Neural progenitor cell (in vitro differentiated cells): ENCODE measurements around the gene LZTS3. TPM values are rescaled to one million over a fixed set of nuclear protein-coding genes. Genes with fewer than 3 reads are reported as not detected.

Source experiments
- DNase-seq: peaks from one replicate; pipeline ENCODE4 v3.0.0-alpha.2; 2016; ENCODE audit warnings: low spot score
- H2AFZ ChIP-seq: fragments of 200-600 bp; sonication (generic); replicated peaks from 2 replicates; pipeline ENCODE4 v1.6.1; 2016; ENCODE audit warnings: antibody characterized with exemption
- H3F3A ChIP-seq: fragments of 200-600 bp; sonication (generic); 2 replicates; pipeline ENCODE4 v1.6.1; 2016; ENCODE audit warnings: antibody characterized with exemption, low read depth
- H3K27ac ChIP-seq: fragments of 200-600 bp; sonication (generic); 2 replicates; pipeline ENCODE4 v1.5.1; 2016; ENCODE audit warnings: mild to moderate bottlenecking
- H3K27me3 ChIP-seq: fragments of 200-600 bp; sonication (generic); 2 replicates; pipeline ENCODE4 v1.6.1; 2016; ENCODE audit warnings: mild to moderate bottlenecking, moderate library complexity
- H3K36me3 ChIP-seq: fragments of 200-600 bp; sonication (generic); 2 replicates; pipeline ENCODE4 v1.5.1; 2016
- H3K4me1 ChIP-seq: fragments of 200-600 bp; sonication (generic); 2 replicates; pipeline ENCODE4 v1.6.1; 2016; ENCODE audit warnings: mixed run types
- H3K4me2 ChIP-seq: fragments of 200-600 bp; sonication (generic); 2 replicates; pipeline ENCODE4 v1.6.1; 2016
- H3K4me3 ChIP-seq: fragments of 200-600 bp; sonication (generic); 2 replicates; pipeline ENCODE4 v1.5.1; 2016
- H3K79me2 ChIP-seq: fragments of 200-600 bp; sonication (generic); 2 replicates; pipeline ENCODE4 v1.6.1; 2016; ENCODE audit warnings: low read depth
- H3K9ac ChIP-seq: fragments of 200-600 bp; sonication (generic); 2 replicates; pipeline ENCODE4 v1.6.1; 2016
- H3K9me3 ChIP-seq: fragments of 200-600 bp; sonication (generic); 2 replicates; pipeline ENCODE4 v1.5.1; 2016; ENCODE audit warnings: low read depth
- H4K20me1 ChIP-seq: fragments of 200-600 bp; sonication (generic); 2 replicates; pipeline ENCODE4 v1.6.1; 2016; ENCODE audit warnings: low read depth
- H3K27ac Mint-ChIP-seq: 3 replicates; pipeline ENCODE4 v1.8.0; 2021; ENCODE audit warnings: mixed read lengths
- H3K27me3 Mint-ChIP-seq: 2 replicates; pipeline ENCODE4 v1.8.0; 2022; ENCODE audit warnings: low read depth, mild to moderate bottlenecking, inconsistent platforms, moderate library complexity, mixed read lengths; ENCODE audit not compliant: insufficient read depth
- H3K36me3 Mint-ChIP-seq: 3 replicates; pipeline ENCODE4 v1.8.0; 2021; ENCODE audit warnings: mixed read lengths
- H3K4me1 Mint-ChIP-seq: 3 replicates; pipeline ENCODE4 v1.8.0; 2021; ENCODE audit warnings: mixed read lengths
- H3K4me3 Mint-ChIP-seq: 3 replicates; pipeline ENCODE4 v1.8.0; 2021; ENCODE audit warnings: mild to moderate bottlenecking, moderate library complexity, mixed read lengths
- H3K9me3 Mint-ChIP-seq: 3 replicates; pipeline ENCODE4 v1.8.0; 2020; ENCODE audit warnings: mixed read lengths
- EZH2 ChIP-seq: fragments of 200-600 bp; sonication (generic); IDR thresholded peaks from 2 replicates; pipeline ENCODE4 v1.6.1; 2017; ENCODE audit warnings: antibody characterized with exemption, mild to moderate bottlenecking, moderate library complexity
- EZH2phosphoT487 ChIP-seq: fragments of 200-600 bp; sonication (generic); IDR thresholded peaks from 2 replicates; pipeline ENCODE4 v1.6.1; 2017; ENCODE audit warnings: antibody characterized with exemption
- total RNA-seq: library from RNA; depleted of rRNA; stranded (reverse); fragments of >200 nt; gene quantifications from 2 replicates; pipeline ENCODE4 v1.2.3, GENCODE V29; 2015; ENCODE audit warnings: low replicate concordance
- TF ChIP-seq, protein P1 (sequence below): fragments of 200-600 bp; sonication (generic); IDR thresholded peaks from 2 replicates; pipeline ENCODE4 v1.5.1; 2017; ENCODE audit warnings: antibody characterized with exemption, mild to moderate bottlenecking

LZTS3 gene
- total RNA-seq, 1 donor from 2014 or later, result 3.7 TPM

DNA sequence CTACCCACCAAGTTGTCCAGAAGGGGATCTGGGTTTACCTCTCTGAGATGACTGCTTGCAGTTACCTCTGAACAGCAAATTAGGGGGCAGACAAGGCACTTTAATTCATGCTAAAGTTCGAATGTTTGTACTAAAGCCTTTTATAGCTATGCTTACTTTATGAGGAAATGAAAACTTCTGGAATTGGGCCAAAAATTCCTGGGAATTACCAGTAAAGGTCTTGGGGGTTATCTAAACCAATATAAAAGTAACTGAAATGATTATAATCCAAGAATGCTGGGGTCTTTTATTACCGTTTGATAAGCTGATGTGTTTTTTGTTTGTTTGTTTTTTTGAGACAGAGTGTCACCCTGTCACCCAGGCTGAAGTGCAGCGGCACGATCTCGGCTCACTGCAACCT is 7.9 kb upstream of the LZTS3 start:
- H3K27ac Mint-ChIP-seq, result no peak overlapping the region

DNA sequence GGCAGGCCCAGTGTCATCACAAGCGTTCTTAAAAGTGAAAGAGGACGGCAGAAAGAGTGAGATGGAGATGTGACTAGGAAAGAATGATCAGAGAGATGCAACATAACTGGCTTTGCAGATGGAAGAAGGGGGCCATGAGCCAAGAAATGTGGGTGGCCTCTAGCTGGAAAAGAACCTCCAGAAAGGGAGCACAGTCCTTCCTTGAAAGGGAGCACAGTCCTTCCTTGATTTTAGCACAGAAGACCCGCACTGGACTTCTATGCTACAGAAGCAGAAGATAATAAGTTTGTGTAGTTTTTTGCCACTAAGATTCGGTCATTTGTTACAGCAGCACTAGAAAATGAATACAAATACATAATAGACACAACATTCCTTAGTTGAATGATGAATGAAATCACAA is 7.0 kb upstream of the LZTS3 start:
- Mint-ChIP-seq H3K4me1 (peaks cover 7% of the 10 kb centered on the region), H3K36me3 (no peaks in the 10 kb centered on the region), H3K27me3 (no peaks in the 10 kb centered on the region), H3K9me3 (no peaks in the 10 kb centered on the region), H3K4me3 (no peak overlapping the region), H3K27ac (no peak overlapping the region)
- Histone ChIP-seq H4K20me1 (no peaks in the 10 kb centered on the region), H3K27me3 (no peaks in the 10 kb centered on the region), H3F3A (peaks cover 12% of the 10 kb centered on the region), H3K79me2 (peaks cover under 1% of the 10 kb centered on the region), H3K4me2 (no peak overlapping the region), H3K27ac (no peak overlapping the region), H3K9ac (no peak overlapping the region), H3K36me3 (no peaks in the 10 kb centered on the region), H3K4me3 (no peak overlapping the region), H2AFZ (no peak overlapping the region), H3K4me1 (peaks cover under 1% of the 10 kb centered on the region), H3K9me3 (no peaks in the 10 kb centered on the region)
- TF ChIP-seq EZH2phosphoT487, result no peak
- TF ChIP-seq EZH2, result no peak
- TF ChIP-seq, protein P1, sequence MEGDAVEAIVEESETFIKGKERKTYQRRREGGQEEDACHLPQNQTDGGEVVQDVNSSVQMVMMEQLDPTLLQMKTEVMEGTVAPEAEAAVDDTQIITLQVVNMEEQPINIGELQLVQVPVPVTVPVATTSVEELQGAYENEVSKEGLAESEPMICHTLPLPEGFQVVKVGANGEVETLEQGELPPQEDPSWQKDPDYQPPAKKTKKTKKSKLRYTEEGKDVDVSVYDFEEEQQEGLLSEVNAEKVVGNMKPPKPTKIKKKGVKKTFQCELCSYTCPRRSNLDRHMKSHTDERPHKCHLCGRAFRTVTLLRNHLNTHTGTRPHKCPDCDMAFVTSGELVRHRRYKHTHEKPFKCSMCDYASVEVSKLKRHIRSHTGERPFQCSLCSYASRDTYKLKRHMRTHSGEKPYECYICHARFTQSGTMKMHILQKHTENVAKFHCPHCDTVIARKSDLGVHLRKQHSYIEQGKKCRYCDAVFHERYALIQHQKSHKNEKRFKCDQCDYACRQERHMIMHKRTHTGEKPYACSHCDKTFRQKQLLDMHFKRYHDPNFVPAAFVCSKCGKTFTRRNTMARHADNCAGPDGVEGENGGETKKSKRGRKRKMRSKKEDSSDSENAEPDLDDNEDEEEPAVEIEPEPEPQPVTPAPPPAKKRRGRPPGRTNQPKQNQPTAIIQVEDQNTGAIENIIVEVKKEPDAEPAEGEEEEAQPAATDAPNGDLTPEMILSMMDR, result no peak
- DNase-seq, result no peak

More for the DNA sequence above, 7.9 kb upstream of the LZTS3 start:
- Histone ChIP-seq H3K79me2 (no peaks in the 10 kb centered on the region), H3K4me2 (no peak overlapping the region), H2AFZ (no peak overlapping the region), H4K20me1 (no peaks in the 10 kb centered on the region), H3K4me3 (no peak overlapping the region), H3K9ac (no peak overlapping the region), H3K27ac (no peak overlapping the region), H3F3A (peaks cover 12% of the 10 kb centered on the region), H3K27me3 (no peaks in the 10 kb centered on the region), H3K36me3 (no peaks in the 10 kb centered on the region), H3K9me3 (no peaks in the 10 kb centered on the region), H3K4me1 (no peaks in the 10 kb centered on the region)
- Mint-ChIP-seq H3K4me1 (peaks cover 4% of the 10 kb centered on the region), H3K27me3 (no peaks in the 10 kb centered on the region), H3K9me3 (no peaks in the 10 kb centered on the region), H3K36me3 (no peaks in the 10 kb centered on the region), H3K4me3 (no peak overlapping the region)
- no peak for DNase-seq
- TF ChIP-seq, protein P1, result no peak
- no peak for TF ChIP-seq EZH2
- no peak for TF ChIP-seq EZH2phosphoT487

DNA sequence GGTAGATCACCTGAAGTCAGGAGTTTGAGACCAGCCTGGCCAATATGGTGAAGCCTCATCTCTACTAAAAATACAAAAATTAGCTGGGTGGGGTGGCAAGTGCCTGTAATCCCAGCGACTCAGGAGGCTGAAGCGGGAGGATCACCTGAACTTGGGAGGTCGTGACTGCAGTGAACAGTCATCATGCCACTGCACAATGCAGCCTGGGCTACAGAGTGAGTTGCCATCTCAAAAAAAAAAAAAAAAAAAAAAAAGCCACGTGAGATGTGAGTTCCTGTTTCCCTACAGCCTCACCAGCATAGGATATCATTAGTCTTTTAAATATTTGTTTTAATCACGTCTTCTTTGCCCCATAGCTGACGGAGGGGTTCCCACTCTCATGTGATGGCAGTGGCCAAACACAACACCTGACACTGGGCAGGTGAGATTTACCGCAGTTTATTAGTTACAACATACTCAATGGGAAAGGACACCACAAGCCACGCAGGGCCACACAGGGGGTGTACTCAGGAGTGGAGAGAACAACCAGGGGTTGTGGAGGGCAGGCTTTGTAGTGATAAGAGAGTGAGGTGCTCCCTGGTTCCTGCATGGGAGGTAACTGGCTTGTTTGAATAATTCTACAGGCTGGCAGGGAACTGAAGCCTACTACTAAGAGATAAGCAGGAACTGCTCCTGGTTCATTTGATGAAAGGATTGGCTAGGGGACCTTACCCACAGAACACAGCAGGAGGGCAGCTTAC is 4.6 kb upstream of the LZTS3 start:
- peaks cover 10% of the 10 kb centered on the region for H3K79me2 ChIP-seq
- no peak overlapping the region for H3K9ac ChIP-seq
- H3K4me3 Mint-ChIP-seq, result no peak overlapping the region
- H3K27ac ChIP-seq, result no peak overlapping the region
- DNase-seq, result no peak
- no peak overlapping the region for H2AFZ ChIP-seq
- H3K36me3 Mint-ChIP-seq, result no peaks in the 10 kb centered on the region
- H3K4me3 ChIP-seq, result no peak overlapping the region
- no peak overlapping the region for H3K27ac Mint-ChIP-seq
- no peaks in the 10 kb centered on the region for H3K27me3 ChIP-seq
- no peaks in the 10 kb centered on the region for H3K36me3 ChIP-seq
- H3K9me3 Mint-ChIP-seq, result no peaks in the 10 kb centered on the region
- no peaks in the 10 kb centered on the region for H4K20me1 ChIP-seq
- H3F3A ChIP-seq, result peaks cover 20% of the 10 kb centered on the region
- peaks cover 10% of the 10 kb centered on the region for H3K4me1 ChIP-seq
- H3K4me2 ChIP-seq, result no peak overlapping the region
- peaks cover 16% of the 10 kb centered on the region for H3K4me1 Mint-ChIP-seq
- peaks cover 6% of the 10 kb centered on the region for H3K27me3 Mint-ChIP-seq
- TF ChIP-seq, protein P1, result no peak
- TF ChIP-seq EZH2phosphoT487 (no peak), EZH2 (no peak)
- no peaks in the 10 kb centered on the region for H3K9me3 ChIP-seq
